Measurements from ENCODE around the gene PTCD2.
"Not testable (repeated sequence)": the region's sequence is repeated elsewhere in the genome, so short reads cannot be mapped to it uniquely, and the experiment has no call there.

The PTCD2 gene

GRCh38 chr5:72295539-72295938, 24.6 kb upstream of the PTCD2 start:
- no peak for DNase-seq (ENCODE audit: low read depth in 1 of 2, low spot score in 1 of 2)
- Histone ChIP-seq H3K4me3 (replicated peaks; ENCODE audit: insufficient read depth, low read length) (no peak overlapping the region), H3K27me3 (ENCODE audit: insufficient read depth, poor library complexity, severe bottlenecking) (no peaks in the 10 kb centered on the region), H3K27ac (replicated peaks) (no peak overlapping the region)
- TF ChIP-seq REST (IDR thresholded peaks at IDR 0.05; ENCODE audit: insufficient replicate concordance, low read depth) (no peak), GABPA (IDR thresholded peaks at IDR 0.05; ENCODE audit: low read depth) (no peak), SPI1 (IDR thresholded peaks at IDR 0.05; ENCODE audit: borderline replicate concordance, low read depth) (no peak), POLR2AphosphoS5 (IDR thresholded peaks at IDR 0.05; ENCODE audit: low read depth) (no peak)
- TF ChIP-seq, protein P1, sequence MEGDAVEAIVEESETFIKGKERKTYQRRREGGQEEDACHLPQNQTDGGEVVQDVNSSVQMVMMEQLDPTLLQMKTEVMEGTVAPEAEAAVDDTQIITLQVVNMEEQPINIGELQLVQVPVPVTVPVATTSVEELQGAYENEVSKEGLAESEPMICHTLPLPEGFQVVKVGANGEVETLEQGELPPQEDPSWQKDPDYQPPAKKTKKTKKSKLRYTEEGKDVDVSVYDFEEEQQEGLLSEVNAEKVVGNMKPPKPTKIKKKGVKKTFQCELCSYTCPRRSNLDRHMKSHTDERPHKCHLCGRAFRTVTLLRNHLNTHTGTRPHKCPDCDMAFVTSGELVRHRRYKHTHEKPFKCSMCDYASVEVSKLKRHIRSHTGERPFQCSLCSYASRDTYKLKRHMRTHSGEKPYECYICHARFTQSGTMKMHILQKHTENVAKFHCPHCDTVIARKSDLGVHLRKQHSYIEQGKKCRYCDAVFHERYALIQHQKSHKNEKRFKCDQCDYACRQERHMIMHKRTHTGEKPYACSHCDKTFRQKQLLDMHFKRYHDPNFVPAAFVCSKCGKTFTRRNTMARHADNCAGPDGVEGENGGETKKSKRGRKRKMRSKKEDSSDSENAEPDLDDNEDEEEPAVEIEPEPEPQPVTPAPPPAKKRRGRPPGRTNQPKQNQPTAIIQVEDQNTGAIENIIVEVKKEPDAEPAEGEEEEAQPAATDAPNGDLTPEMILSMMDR (IDR thresholded peaks at IDR 0.05; ENCODE audit: insufficient read depth, low read length), result no peak

DNA sequence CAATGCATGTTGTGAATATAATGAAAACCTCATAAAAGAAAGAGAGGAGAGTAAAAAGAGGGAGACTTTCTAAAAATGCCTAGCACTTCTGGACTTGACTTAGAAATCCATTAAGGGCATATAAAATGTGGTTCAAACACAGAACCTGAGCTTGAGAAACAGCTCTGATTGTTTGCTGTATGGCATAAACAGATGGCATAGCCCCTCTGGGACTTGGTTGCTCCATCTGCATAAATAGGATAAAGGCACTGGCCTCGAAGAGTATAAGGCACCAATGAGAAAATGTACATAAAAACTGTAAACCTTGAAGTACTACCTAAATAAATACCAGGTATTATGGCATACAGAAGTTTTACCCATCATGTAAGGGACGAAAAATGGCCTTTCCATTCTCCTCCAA, 23.9 kb upstream of the PTCD2 start:
- DNase-seq (ENCODE audit: low read depth in 1 of 2, low spot score in 1 of 2), result no peak
- Histone ChIP-seq H3K27ac (replicated peaks) (no peak overlapping the region), H3K4me3 (replicated peaks; ENCODE audit: insufficient read depth, low read length) (no peak overlapping the region), H3K27me3 (ENCODE audit: insufficient read depth, poor library complexity, severe bottlenecking) (no peaks in the 10 kb centered on the region)
- TF ChIP-seq, protein P1 (IDR thresholded peaks at IDR 0.05; ENCODE audit: insufficient read depth, low read length), result no peak
- no peak for TF ChIP-seq REST (IDR thresholded peaks at IDR 0.05; ENCODE audit: insufficient replicate concordance, low read depth)
- no peak for TF ChIP-seq GABPA (IDR thresholded peaks at IDR 0.05; ENCODE audit: low read depth)
- no peak for TF ChIP-seq SPI1 (IDR thresholded peaks at IDR 0.05; ENCODE audit: borderline replicate concordance, low read depth)
- no peak for TF ChIP-seq POLR2AphosphoS5 (IDR thresholded peaks at IDR 0.05; ENCODE audit: low read depth)

- not testable (repeated sequence) for DNase-seq (ENCODE audit: low read depth in 1 of 2, low spot score in 1 of 2); H3K27me3 ChIP-seq (ENCODE audit: insufficient read depth, poor library complexity, severe bottlenecking); H3K27ac ChIP-seq (replicated peaks); H3K4me3 ChIP-seq (replicated peaks; ENCODE audit: insufficient read depth, low read length)
These were observed 22.0 kb upstream of the PTCD2 start for GRCh38 chr5:72298136-72298535.

DNA sequence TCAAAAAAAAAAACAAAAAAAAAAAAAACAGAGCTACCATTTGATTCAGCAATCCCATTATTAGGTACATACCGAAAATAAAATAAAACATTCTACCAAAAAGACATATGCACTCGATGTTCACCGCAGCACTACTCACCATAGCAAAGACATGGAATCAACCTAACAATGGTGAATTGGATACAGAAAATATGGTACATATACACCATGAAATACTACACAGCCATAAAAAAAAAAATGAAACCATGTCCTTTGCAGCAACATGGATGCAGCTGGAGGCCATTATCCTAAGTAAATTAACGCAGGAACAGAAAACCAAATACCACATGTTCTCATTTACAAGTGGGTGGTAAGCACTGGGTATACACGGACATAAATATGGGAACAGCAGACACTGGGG, 21.5 kb upstream of the PTCD2 start:
- Histone ChIP-seq H3K4me3 (replicated peaks; ENCODE audit: insufficient read depth, low read length) (no peak overlapping the region), H3K27ac (replicated peaks) (no peak overlapping the region), H3K27me3 (ENCODE audit: insufficient read depth, poor library complexity, severe bottlenecking) (no peaks in the 10 kb centered on the region)
- DNase-seq (ENCODE audit: low read depth in 1 of 2, low spot score in 1 of 2), result no peak
- TF ChIP-seq SPI1 (IDR thresholded peaks at IDR 0.05; ENCODE audit: borderline replicate concordance, low read depth), result no peak
- TF ChIP-seq GABPA (IDR thresholded peaks at IDR 0.05; ENCODE audit: low read depth), result no peak
- TF ChIP-seq POLR2AphosphoS5 (IDR thresholded peaks at IDR 0.05; ENCODE audit: low read depth), result no peak
- TF ChIP-seq REST (IDR thresholded peaks at IDR 0.05; ENCODE audit: insufficient replicate concordance, low read depth), result no peak
- TF ChIP-seq, protein P1 (IDR thresholded peaks at IDR 0.05; ENCODE audit: insufficient read depth, low read length), result no peak

Data from HL-60 (cell line).